ENCODE data around the gene GLIS1. TPM values are rescaled to one million over a fixed set of nuclear protein-coding genes. Genes with fewer than 3 reads are reported as not detected.

GLIS1 gene
- total RNA-seq, 1 experiment from 2014 or later: 3.0 TPM

GRCh38 chr1:53495633-53496345 is 243.2 kb downstream of the GLIS1 start:
- DNase-seq (ENCODE audit: low read depth): no peak

GRCh38 chr1:53490351-53490750 is 248.6 kb downstream of the GLIS1 start:
- DNase-seq (ENCODE audit: low read depth): no peak

- no peak for DNase-seq (ENCODE audit: low read depth)
Observed at GRCh38 chr1:53486395-53487026, 252.5 kb downstream of the GLIS1 start.

GRCh38 chr1:53485478-53486394 is 253.2 kb downstream of the GLIS1 start:
- DNase-seq (ENCODE audit: low read depth): peak; percentile 85

- no peak for DNase-seq (ENCODE audit: low read depth)
Observed at GRCh38 chr1:53484705-53485477, 254.1 kb downstream of the GLIS1 start.

GRCh38 chr1:53483656-53484055 is 255.3 kb downstream of the GLIS1 start:
- no peak for DNase-seq (ENCODE audit: low read depth)

- DNase-seq (ENCODE audit: low read depth): no peak
Observed at GRCh38 chr1:53483170-53483569, 255.8 kb downstream of the GLIS1 start.

GRCh38 chr1:53482441-53483153 is 256.4 kb downstream of the GLIS1 start:
- no peak for DNase-seq (ENCODE audit: low read depth)

- DNase-seq (ENCODE audit: low read depth): no peak
Observed at GRCh38 chr1:53481456-53481855, 257.5 kb downstream of the GLIS1 start.

- DNase-seq (ENCODE audit: low read depth): no peak
Observed at GRCh38 chr1:53480678-53481077, 258.3 kb downstream of the GLIS1 start.

GRCh38 chr1:53478502-53478818 is 260.5 kb downstream of the GLIS1 start:
- no peak for DNase-seq (ENCODE audit: low read depth)

- no peak for DNase-seq (ENCODE audit: low read depth)
Observed at GRCh38 chr1:53477651-53478501, 261.1 kb downstream of the GLIS1 start.

GRCh38 chr1:53476579-53476978 is 262.4 kb downstream of the GLIS1 start:
- no peak for DNase-seq (ENCODE audit: low read depth)

- no peak for DNase-seq (ENCODE audit: low read depth)
Observed at GRCh38 chr1:53475664-53476063, 263.3 kb downstream of the GLIS1 start.

- DNase-seq (ENCODE audit: low read depth): no peak
Observed at GRCh38 chr1:53473463-53473862, 265.5 kb downstream of the GLIS1 start.

GRCh38 chr1:53471000-53471399 is 268.0 kb downstream of the GLIS1 start:
- no peak for DNase-seq (ENCODE audit: low read depth)

GRCh38 chr1:53470584-53470983 is 268.4 kb downstream of the GLIS1 start:
- DNase-seq (ENCODE audit: low read depth): no peak

GRCh38 chr1:53470155-53470554 is 268.8 kb downstream of the GLIS1 start:
- DNase-seq (ENCODE audit: low read depth): peak; percentile 92

- no peak for DNase-seq (ENCODE audit: low read depth)
Observed at GRCh38 chr1:53469373-53469772, 269.6 kb downstream of the GLIS1 start.

- no peak for DNase-seq (ENCODE audit: low read depth)
Observed at GRCh38 chr1:53468374-53468773, 270.6 kb downstream of the GLIS1 start.

All from Daoy (cell line).